HG03060 (cell line): Measurements from ENCODE around the gene TTC7B.

ENCODE experiments used
- ATAC-seq: cut with Tn5 transposase; IDR thresholded peaks from one replicate; pipeline ENCODE4 v1.9.1; 2021; ENCODE audit warnings: low read depth, moderate number of reproducible peaks; ENCODE audit not compliant: unreplicated experiment

The TTC7B gene

GRCh38 chr14:90678420-90678819 is 137.8 kb downstream of the TTC7B start:
- ATAC-seq = no peak

GRCh38 chr14:90677484-90678050 is 138.7 kb downstream of the TTC7B start:
- ATAC-seq = no peak

GRCh38 chr14:90676912-90677311 is 139.3 kb downstream of the TTC7B start:
- ATAC-seq = no peak

GRCh38 chr14:90676356-90676755 is 139.9 kb downstream of the TTC7B start:
- no peak for ATAC-seq

- no peak for ATAC-seq
These were observed 140.8 kb downstream of the TTC7B start for GRCh38 chr14:90675399-90675798.

- ATAC-seq = no peak
These were observed 141.5 kb downstream of the TTC7B start for GRCh38 chr14:90674716-90675115.

- no peak for ATAC-seq
These were observed 142.1 kb downstream of the TTC7B start for GRCh38 chr14:90674043-90674670.

GRCh38 chr14:90671382-90672234 is 144.6 kb downstream of the TTC7B start:
- ATAC-seq = no peak

GRCh38 chr14:90669731-90670130 is 146.5 kb downstream of the TTC7B start:
- ATAC-seq = no peak

- ATAC-seq = no peak
These were observed 149.7 kb downstream of the TTC7B start for GRCh38 chr14:90666571-90666970.

GRCh38 chr14:90665321-90666000 is 150.8 kb downstream of the TTC7B start:
- no peak for ATAC-seq

GRCh38 chr14:90664911-90665310 is 151.3 kb downstream of the TTC7B start:
- ATAC-seq = no peak

GRCh38 chr14:90663680-90664079 is 152.6 kb downstream of the TTC7B start:
- ATAC-seq = no peak

- no peak for ATAC-seq
These were observed 153.1 kb downstream of the TTC7B start for GRCh38 chr14:90663140-90663539.

- ATAC-seq = no peak
These were observed 154.4 kb downstream of the TTC7B start for GRCh38 chr14:90661866-90662265.

- ATAC-seq = no peak
These were observed 155.2 kb downstream of the TTC7B start for GRCh38 chr14:90660865-90661570.

- no peak for ATAC-seq
These were observed 157.1 kb downstream of the TTC7B start for GRCh38 chr14:90659156-90659555.

GRCh38 chr14:90658541-90658967 is 157.7 kb downstream of the TTC7B start:
- ATAC-seq = no peak

GRCh38 chr14:90656973-90657372 is 159.3 kb downstream of the TTC7B start:
- ATAC-seq = no peak

GRCh38 chr14:90655829-90656228 is 160.4 kb downstream of the TTC7B start:
- no peak for ATAC-seq
